H9 (cell line): Measurements from ENCODE around the gene CDC20. TPM values are rescaled to one million over a fixed set of nuclear protein-coding genes. Genes with fewer than 3 reads are reported as not detected.

ENCODE experiments used
- DNase-seq: peaks from one replicate; pipeline ENCODE4 v3.0.0-alpha.2; 2017
- H2AFZ ChIP-seq: one replicate; pipeline ENCODE4 v1.6.1; 2013; ENCODE audit warnings: mild to moderate bottlenecking, low read length, control low read depth, moderate library complexity
- H2AK5ac ChIP-seq: 2 replicates; pipeline ENCODE4 v1.6.1; 2013; ENCODE audit warnings: low read length, control low read depth, mixed read lengths; ENCODE audit not compliant: insufficient read length
- H2BK120ac ChIP-seq: one replicate; pipeline ENCODE4 v1.6.1; 2013; ENCODE audit warnings: low read depth, mild to moderate bottlenecking, low read length, control low read depth, inconsistent platforms; ENCODE audit not compliant: poor library complexity, severe bottlenecking
- H2BK12ac ChIP-seq: 2 replicates; pipeline ENCODE4 v1.6.1; 2013; ENCODE audit warnings: low read length, control low read depth, mixed read lengths, low read depth; ENCODE audit not compliant: insufficient read length
- H2BK15ac ChIP-seq: 2 replicates; pipeline ENCODE4 v1.6.1; 2013; ENCODE audit warnings: low read depth, low read length, control low read depth
- H2BK20ac ChIP-seq: one replicate; pipeline ENCODE4 v1.6.1; 2013; ENCODE audit warnings: low read depth, mild to moderate bottlenecking, low read length, control low read depth, inconsistent platforms; ENCODE audit not compliant: poor library complexity, severe bottlenecking
- H2BK5ac ChIP-seq: 2 replicates; pipeline ENCODE4 v1.6.1; 2013; ENCODE audit warnings: low read length, control low read depth, mixed read lengths; ENCODE audit not compliant: insufficient read length
- H3K14ac ChIP-seq: 2 replicates; pipeline ENCODE4 v1.6.1; 2013; ENCODE audit warnings: low read length, control low read depth; ENCODE audit not compliant: insufficient read depth
- H3K18ac ChIP-seq: 2 replicates; pipeline ENCODE4 v1.6.1; 2013; ENCODE audit warnings: low read depth, mild to moderate bottlenecking, mixed read lengths, low read length, control low read depth; ENCODE audit not compliant: insufficient read length
- H3K23ac ChIP-seq: 2 replicates; pipeline ENCODE4 v1.6.1; 2013; ENCODE audit warnings: low read length, control low read depth, mixed read lengths, low read depth; ENCODE audit not compliant: insufficient read length
- H3K23me2 ChIP-seq: 2 replicates; pipeline ENCODE4 v1.6.1; 2013; ENCODE audit warnings: low read depth, mild to moderate bottlenecking, mixed read lengths, low read length, control low read depth; ENCODE audit not compliant: insufficient read length, poor library complexity, severe bottlenecking
- H3K27ac ChIP-seq: 2 replicates; pipeline ENCODE4 v1.5.1; 2013; ENCODE audit warnings: low read length, control low read depth, mixed read lengths, low read depth; ENCODE audit not compliant: insufficient read length
- H3K27me3 ChIP-seq: 2 replicates; pipeline ENCODE4 v1.6.1; 2013; ENCODE audit warnings: low read length, control low read depth, inconsistent platforms; ENCODE audit not compliant: insufficient read depth
- H3K4ac ChIP-seq: 2 replicates; pipeline ENCODE4 v1.6.1; 2013; ENCODE audit warnings: low read depth, mild to moderate bottlenecking, control low read depth, inconsistent platforms, low read length, moderate library complexity
- H3K4me1 ChIP-seq: 2 replicates; pipeline ENCODE4 v1.6.1; 2013; ENCODE audit warnings: low read length, control low read depth, inconsistent platforms; ENCODE audit not compliant: insufficient read depth
- H3K4me2 ChIP-seq: 2 replicates; pipeline ENCODE4 v1.6.1; 2013; ENCODE audit warnings: low read length, control low read depth, mixed read lengths; ENCODE audit not compliant: insufficient read length, insufficient read depth
- H3K56ac ChIP-seq: 2 replicates; pipeline ENCODE4 v1.6.1; 2013; ENCODE audit warnings: low read depth, mild to moderate bottlenecking, mixed read lengths, low read length, control low read depth; ENCODE audit not compliant: insufficient read length
- H3K79me1 ChIP-seq: 2 replicates; pipeline ENCODE4 v1.6.1; 2013; ENCODE audit warnings: low read depth, mild to moderate bottlenecking, moderate library complexity, low read length, control low read depth, inconsistent platforms; ENCODE audit not compliant: insufficient read depth, poor library complexity, severe bottlenecking
- H3K79me2 ChIP-seq: 2 replicates; pipeline ENCODE4 v1.6.1; 2013; ENCODE audit warnings: low read length, control low read depth, inconsistent platforms; ENCODE audit not compliant: insufficient read depth
- H3K9ac ChIP-seq: 2 replicates; pipeline ENCODE4 v1.6.1; 2013; ENCODE audit warnings: low read length, control low read depth, mixed read lengths; ENCODE audit not compliant: insufficient read length; ENCODE audit errors: extremely low read depth
- H3K9me3 ChIP-seq: one replicate; pipeline ENCODE4 v1.6.1; 2013; ENCODE audit warnings: low read depth, low read length, inconsistent platforms; ENCODE audit not compliant: control insufficient read depth
- H3T11ph ChIP-seq: one replicate; pipeline ENCODE4 v1.6.1; 2013; ENCODE audit warnings: mild to moderate bottlenecking, low read length, control low read depth, inconsistent platforms
- H4K20me1 ChIP-seq: one replicate; pipeline ENCODE4 v1.6.1; 2013; ENCODE audit not compliant: control insufficient read depth, insufficient read length, insufficient read depth
- H4K5ac ChIP-seq: 2 replicates; pipeline ENCODE4 v1.6.1; 2013; ENCODE audit warnings: low read depth, mild to moderate bottlenecking, mixed read lengths, low read length, control low read depth; ENCODE audit not compliant: insufficient read length
- H4K8ac ChIP-seq: replicated peaks from 2 replicates; pipeline ENCODE4 v1.6.1; 2013; ENCODE audit warnings: low read length, control low read depth, mixed read lengths, low read depth; ENCODE audit not compliant: insufficient read length
- H4K91ac ChIP-seq: 2 replicates; pipeline ENCODE4 v1.6.1; 2013; ENCODE audit warnings: low read depth, mild to moderate bottlenecking, moderate library complexity, mixed read lengths, low read length, control low read depth; ENCODE audit not compliant: insufficient read length
- H3K27ac Mint-ChIP-seq, 3 experiments: 2 replicates in 2 of 3; 3 replicates in 1 of 3; pipeline ENCODE4 v1.8.0; 2020 to 2021; ENCODE audit warnings: mixed read lengths in 3 of 3, mild to moderate bottlenecking in 1 of 3, moderate library complexity in 1 of 3
- H3K27me3 Mint-ChIP-seq: 2 replicates; pipeline ENCODE4 v1.8.0; 2021; ENCODE audit warnings: low read depth, mild to moderate bottlenecking, moderate library complexity, mixed read lengths
- H3K36me3 Mint-ChIP-seq, 3 experiments: 2 replicates in 2 of 3; 3 replicates in 1 of 3; pipeline ENCODE4 v1.8.0; 2020 to 2021; ENCODE audit warnings: low read depth in 3 of 3, mixed read lengths in 3 of 3; ENCODE audit not compliant: insufficient read depth in 1 of 3
- H3K4me1 Mint-ChIP-seq, 2 experiments: 2 replicates each; pipeline ENCODE4 v1.8.0; 2020; ENCODE audit warnings: mixed read lengths in 2 of 2
- H3K4me3 Mint-ChIP-seq, 2 experiments: 2 replicates in 1 of 2; 3 replicates in 1 of 2; pipeline ENCODE4 v1.8.0; 2020 to 2021; ENCODE audit warnings: mild to moderate bottlenecking in 2 of 2, mixed read lengths in 2 of 2, moderate library complexity in 1 of 2
- H3K9me3 Mint-ChIP-seq, 2 experiments: 2 replicates in 1 of 2; 3 replicates in 1 of 2; pipeline ENCODE4 v1.8.0; 2020; ENCODE audit warnings: mild to moderate bottlenecking in 2 of 2, mixed read lengths in 2 of 2, moderate library complexity in 1 of 2
- CTCF ChIP-seq: fragments of 200-600 bp; sonication (generic); conservative IDR thresholded peaks from 3 replicates; pipeline ENCODE4 v1.8.0; 2021; ENCODE audit warnings: antibody characterized with exemption, mild to moderate bottlenecking
- WGBS: extraction: QIAGEN DNeasy Blood & Tissue Kit; methylation state at CpG from one replicate; pipeline ENCODE4 v1.1.7; 2013; ENCODE audit warnings: missing lambda C conversion rate, low lambda C conversion rate, mixed read lengths; ENCODE audit not compliant: insufficient read length; ENCODE audit errors: extremely low coverage; 5-methylcytosine and 5-hydroxymethylcytosine counted together
- total RNA-seq: library from RNA; stranded (reverse); gene quantifications from 2 replicates; pipeline ENCODE4 v1.2.1, GENCODE V29; 2021

CDC20 gene
- total RNA-seq, 1 experiment from 2014 or later, result 246 TPM

- Histone ChIP-seq H3K23me2 (no peaks in the 10 kb centered on the region), H3K4me1 (no peaks in the 10 kb centered on the region), H3K4me2 (no peak overlapping the region), H4K8ac (no peak overlapping the region), H2BK15ac (no peak overlapping the region), H3K9ac (no peak overlapping the region), H3K27me3 (no peaks in the 10 kb centered on the region), H3K4ac (no peak overlapping the region), H3K79me1 (no peaks in the 10 kb centered on the region), H3T11ph (no peak overlapping the region), H3K18ac (no peak overlapping the region), H4K91ac (no peak overlapping the region), H3K23ac (no peak overlapping the region), H3K27ac (no peak overlapping the region), H3K79me2 (no peaks in the 10 kb centered on the region; the same call in 1 of the 2 replicates), H2AK5ac (no peak overlapping the region), H3K9me3 (no peaks in the 10 kb centered on the region), H2BK20ac (no peak overlapping the region), H3K14ac (no peak overlapping the region), H2BK5ac (no peak overlapping the region), H4K5ac (no peak overlapping the region), H2AFZ (no peak overlapping the region), H4K20me1 (no peaks in the 10 kb centered on the region), H2BK12ac (no peak overlapping the region), H3K56ac (no peak overlapping the region), H2BK120ac (no peak overlapping the region)
- Mint-ChIP-seq H3K4me3 (no peak overlapping the region), H3K27ac (no peak overlapping the region; a peak in 1 of 7 replicates), H3K36me3 (peaks cover 4 to 49% (median 28%) of the 10 kb centered on the region in 3 experiments; a peak in 6 of 7 replicates), H3K9me3 (no peaks in the 10 kb centered on the region), H3K4me1 (no peaks in the 10 kb centered on the region), H3K27me3 (no peaks in the 10 kb centered on the region)
- no peak for DNase-seq
- no CpG with 5 or more reads among the region's 6 CpGs for WGBS
- no peak for TF ChIP-seq CTCF
These were observed 46.6 kb downstream of the CDC20 start for GRCh38 chr1:43405219-43405875.
